Stimulated activated CD4-positive, alpha-beta T cell treated with anti-CD3 and anti-CD28 coated beads, Interleukin-15, amount 100 ng/mL, for 1 hour (primary cell): ENCODE measurements around the gene HOXD12.

Source experiments
- DNase-seq, 2 donors: peaks; one replicate each; pipeline ENCODE4 v3.0.0-alpha.2; 2020; ENCODE audit warnings: low read depth in 1 of 2, low spot score in 1 of 2

The HOXD12 gene, protein sequence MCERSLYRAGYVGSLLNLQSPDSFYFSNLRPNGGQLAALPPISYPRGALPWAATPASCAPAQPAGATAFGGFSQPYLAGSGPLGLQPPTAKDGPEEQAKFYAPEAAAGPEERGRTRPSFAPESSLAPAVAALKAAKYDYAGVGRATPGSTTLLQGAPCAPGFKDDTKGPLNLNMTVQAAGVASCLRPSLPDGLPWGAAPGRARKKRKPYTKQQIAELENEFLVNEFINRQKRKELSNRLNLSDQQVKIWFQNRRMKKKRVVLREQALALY

DNA sequence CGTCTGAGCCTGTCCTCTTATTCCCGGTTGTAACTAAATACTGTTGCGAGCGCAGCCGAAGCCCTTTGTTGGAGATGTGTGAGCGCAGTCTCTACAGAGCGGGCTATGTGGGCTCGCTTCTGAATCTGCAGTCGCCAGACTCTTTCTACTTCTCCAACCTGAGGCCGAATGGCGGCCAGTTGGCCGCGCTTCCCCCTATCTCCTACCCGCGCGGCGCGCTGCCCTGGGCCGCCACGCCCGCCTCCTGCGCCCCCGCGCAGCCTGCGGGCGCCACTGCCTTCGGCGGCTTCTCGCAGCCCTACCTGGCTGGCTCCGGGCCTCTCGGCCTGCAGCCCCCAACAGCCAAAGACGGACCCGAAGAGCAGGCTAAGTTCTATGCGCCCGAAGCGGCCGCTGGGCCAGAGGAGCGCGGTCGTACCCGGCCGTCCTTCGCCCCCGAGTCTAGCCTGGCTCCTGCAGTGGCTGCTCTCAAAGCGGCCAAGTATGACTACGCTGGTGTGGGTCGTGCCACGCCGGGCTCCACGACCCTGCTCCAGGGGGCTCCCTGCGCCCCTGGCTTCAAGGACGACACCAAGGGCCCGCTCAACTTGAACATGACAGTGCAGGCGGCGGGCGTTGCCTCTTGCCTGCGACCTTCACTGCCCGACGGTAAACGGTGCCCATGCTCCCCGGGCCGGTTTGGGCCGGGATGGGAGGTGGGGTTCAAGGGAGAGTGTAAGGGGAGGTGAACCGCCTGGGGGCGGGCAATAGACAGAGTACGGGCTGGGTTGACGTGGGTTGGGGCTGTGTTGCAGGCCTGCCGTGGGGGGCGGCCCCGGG lies at the start of gene HOXD12:
Gene HOXD12 (plus strand): TSS at position 68 of the 819 bp plus-strand sequence. CDS start 7 bp downstream, at position 75.
- DNase-seq: no peak

- DNase-seq: no peak
Measured at GRCh38 chr2:176056406-176056805, 43.2 kb upstream of the HOXD12 start.

DNA sequence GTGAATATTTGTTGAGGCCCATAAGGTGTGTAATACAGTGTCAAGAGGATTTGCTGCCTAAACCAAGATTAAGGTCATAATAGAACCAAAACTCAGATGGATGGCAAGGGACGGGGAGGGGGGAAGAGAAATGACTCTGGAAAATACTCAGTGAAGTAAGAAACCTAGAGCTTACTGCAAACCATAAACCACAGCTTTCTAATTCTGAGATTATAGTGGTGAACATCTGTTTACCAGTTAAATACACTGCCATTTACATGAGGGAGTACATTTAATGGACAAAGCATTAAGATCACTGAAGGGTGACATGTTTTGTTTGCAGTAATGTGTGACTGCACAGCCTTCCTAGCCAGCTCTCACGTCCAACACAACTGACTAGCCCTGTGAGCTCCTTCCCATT lies 35.6 kb upstream of the HOXD12 start:
- no peak for DNase-seq

GRCh38 chr2:176066645-176067588 lies 32.7 kb upstream of the HOXD12 start:
- no peak for DNase-seq

GRCh38 chr2:176067589-176068418 lies 31.8 kb upstream of the HOXD12 start:
- DNase-seq: no peak

DNA sequence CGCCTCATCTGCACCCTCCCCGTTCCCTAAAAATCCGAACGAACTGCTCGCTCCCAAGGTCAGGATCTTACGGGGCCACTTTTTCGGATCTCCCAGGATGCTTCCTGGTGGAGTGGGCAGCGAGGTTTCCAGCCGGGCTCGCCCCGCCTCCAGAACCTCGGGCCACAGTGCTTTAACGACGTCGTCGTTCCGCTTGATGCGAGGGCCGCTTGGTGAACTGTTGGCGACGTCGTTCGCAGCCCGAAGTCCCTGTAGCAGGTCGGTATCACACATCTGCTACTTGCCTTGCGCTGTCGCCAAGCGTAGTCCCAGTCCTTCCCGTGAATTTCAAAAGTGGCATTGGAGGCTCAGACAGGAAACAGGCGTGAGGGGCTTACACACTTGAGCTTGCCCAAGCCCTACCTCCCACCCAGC lies 31.2 kb upstream of the HOXD12 start:
- no peak for DNase-seq

- no peak for DNase-seq
Measured at GRCh38 chr2:176071330-176072291, 28.0 kb upstream of the HOXD12 start.

- no peak for DNase-seq
Measured at GRCh38 chr2:176072292-176072669, 27.3 kb upstream of the HOXD12 start.

- DNase-seq: no peak
Measured at GRCh38 chr2:176072951-176073904, 26.4 kb upstream of the HOXD12 start.

DNA sequence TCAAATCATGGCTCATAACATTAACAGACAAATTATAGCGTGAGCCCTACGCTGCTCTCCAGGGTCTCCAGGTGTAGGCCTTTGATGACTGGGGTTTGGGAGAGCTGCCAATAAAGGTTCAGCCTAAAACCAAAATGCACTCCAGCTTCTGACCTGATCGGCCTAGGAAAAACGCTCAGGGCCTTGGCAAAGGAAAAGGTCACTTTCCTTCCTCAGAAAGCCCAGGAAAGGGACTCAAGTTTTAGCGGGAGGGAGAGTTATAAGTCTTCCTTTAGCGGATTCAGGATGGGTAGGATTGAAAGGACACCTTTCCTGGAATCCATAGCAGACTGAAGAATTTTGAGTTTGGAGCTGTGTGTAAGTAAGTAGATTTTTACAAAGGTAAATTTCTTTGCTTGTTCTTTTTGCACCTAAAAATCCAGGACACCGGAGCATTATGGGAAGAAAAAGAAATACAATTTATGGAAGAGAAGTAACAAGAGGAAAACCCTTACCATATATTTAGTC lies 24.6 kb upstream of the HOXD12 start:
- no peak for DNase-seq

DNA sequence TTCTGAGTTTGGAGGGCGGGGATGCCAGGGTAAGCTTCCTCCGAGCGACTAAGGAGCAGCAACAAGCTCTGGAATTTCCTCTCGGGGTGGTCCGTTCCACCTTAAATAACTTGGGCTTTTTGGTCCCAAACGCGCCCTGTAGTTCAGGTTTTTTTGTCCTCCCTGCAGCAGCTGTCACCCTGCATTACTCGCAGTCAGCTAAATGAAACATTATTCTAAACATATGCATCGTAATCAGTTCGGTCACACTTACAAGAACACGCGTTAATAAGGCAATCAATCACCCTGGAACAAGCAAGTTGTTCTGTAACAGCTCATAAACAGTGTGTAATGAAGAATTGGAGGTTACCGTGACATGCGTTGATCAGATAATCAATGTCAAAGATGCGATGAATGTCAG lies 24.1 kb upstream of the HOXD12 start:
- no peak for DNase-seq

DNA sequence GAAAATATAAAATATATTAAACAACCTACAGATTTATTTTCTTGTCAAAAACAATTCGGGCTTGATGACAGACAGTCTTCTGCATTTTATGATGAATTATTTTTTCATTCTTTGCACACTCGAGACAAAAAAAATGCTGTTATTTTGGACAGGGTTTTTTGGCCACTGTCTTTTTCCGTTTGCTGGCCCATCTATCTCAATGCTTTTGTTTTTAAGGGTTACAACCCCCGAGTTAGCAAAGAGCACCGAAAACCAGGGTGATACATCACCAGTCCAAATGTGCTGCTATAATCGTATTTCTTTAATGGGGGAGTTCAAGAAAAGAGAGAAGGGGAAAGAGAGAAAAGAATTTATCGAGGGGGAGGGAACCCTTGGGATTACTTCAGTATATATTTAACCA lies 23.5 kb upstream of the HOXD12 start:
- no peak for DNase-seq

GRCh38 chr2:176076796-176077195 lies 22.8 kb upstream of the HOXD12 start:
- no peak for DNase-seq

DNA sequence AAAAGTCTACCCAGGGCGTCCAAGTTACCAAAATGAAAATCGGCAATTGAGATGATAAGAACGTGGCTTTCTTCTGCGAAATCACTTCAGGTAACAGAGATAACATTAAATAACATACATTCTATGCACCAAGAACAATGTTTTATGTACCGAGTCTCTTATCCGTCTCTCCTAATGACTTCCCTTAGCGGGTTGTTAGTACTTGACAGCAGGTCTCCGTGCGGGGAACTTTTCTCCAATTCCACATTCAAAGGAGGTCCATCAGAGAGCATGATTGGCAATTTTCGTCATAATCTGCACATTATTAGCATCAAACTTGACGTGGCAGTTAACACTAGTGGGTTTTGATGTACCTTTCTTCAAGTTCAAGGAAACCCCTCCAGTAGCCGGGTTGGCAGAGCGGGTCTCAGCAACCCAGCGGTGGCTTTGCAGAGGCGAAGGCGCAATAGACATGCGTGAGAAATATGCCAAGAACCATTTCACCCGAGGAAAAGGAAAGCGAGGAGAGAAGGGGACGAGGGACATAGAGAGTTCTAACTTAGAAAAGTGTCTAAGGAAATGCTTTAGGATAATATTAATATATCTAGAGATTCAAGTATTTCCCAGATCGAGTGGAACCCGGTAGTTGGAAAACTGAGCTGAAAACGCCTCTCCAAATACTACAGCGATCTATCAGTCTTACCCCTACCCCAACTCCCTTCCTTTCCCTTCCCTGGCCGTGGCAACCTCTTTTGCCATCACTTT lies 20.9 kb upstream of the HOXD12 start:
- no peak for DNase-seq

DNA sequence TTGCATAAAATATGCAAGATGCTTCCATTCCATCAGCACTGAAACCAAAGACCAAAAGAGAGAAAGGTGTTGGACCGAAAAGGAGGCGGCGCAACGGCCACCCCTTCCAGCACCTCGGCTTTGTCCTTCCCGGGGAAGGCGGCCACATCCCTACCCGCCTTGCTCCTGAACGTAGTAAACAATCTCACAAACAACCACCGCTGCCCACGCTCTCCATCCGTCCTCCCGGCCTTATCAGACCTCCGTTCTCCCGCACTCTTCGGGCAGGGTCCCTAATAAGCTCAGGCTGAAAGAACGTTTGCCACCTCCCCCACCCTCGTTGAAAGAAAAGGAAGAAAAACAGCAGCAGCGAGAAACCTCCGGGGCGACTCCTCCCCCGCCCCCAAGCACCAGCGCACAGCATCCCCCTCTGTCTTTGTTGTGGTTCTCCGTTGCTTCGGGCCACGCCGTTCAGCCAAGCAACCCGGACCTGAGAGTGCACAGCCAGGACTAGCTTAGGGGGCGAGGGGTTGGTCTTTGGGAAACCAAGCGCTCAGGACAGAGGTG lies 20.2 kb upstream of the HOXD12 start:
- DNase-seq: no peak

DNA sequence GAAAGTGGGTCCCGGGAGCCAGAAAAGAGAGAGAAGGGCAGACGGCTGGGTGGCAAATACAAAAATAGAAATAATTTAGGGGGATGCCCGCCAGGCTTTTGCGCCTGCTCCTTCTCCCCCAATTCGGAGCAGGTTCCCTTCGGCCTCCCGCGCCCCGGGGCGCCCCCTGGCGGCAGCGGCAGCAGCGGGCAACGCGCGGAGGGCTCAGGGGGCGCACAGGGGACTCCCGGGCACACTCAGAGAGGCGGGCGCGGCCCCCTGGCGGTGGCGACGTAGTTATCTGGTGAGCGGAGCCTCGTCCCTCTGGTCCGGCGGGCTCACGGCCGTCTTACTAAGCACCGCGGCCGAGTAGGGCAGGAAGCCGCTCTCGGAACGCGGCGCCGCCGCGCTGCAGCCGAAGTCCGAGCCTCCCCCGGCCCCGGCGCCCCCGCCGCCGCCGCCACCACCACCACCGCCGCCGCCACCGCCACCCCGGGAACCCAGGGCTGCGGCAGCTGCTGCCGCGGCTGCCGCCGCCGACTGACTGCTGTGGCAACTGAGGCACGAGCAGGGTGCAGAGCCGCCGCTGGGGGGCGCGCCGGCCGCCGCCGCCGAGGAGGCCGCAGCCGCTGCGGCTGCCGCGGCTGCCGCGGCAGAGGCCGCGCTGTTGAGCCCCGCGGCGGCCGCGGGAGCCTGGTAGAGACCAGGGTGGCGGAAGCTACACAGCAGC lies 19.6 kb upstream of the HOXD12 start:
- no peak for DNase-seq
